KG1 (cell line): ENCODE results near the gene HSPA4.
A peak's percentile ranks its signal among the peaks of the same experiment; 100 is the strongest.

Experiments
- DNase-seq: peaks from one replicate; lab custom pipeline; 2025; lab: John Stamatoyannopoulos, UW

The HSPA4 gene

DNA sequence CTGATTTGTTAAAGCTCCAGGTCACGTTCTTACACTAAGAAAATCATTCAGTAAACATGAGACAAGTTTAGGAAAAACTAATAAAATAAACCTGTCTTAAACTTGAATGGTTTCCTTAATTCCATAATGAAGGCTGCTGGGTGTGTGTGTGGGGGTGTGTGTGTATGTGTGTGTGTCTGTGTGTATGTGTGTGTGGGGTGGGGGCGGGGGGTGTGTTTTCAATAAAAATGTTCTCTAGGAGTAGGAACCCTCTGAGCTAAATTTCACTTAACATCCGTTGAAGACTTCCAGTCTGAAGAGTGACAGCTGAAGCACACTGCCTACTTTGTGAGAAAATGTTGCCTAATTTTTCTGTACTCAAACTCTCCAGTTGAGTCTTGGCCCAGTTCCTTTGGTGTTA lies 54.5 kb downstream of the HSPA4 start:
- DNase-seq, result no peak

DNA sequence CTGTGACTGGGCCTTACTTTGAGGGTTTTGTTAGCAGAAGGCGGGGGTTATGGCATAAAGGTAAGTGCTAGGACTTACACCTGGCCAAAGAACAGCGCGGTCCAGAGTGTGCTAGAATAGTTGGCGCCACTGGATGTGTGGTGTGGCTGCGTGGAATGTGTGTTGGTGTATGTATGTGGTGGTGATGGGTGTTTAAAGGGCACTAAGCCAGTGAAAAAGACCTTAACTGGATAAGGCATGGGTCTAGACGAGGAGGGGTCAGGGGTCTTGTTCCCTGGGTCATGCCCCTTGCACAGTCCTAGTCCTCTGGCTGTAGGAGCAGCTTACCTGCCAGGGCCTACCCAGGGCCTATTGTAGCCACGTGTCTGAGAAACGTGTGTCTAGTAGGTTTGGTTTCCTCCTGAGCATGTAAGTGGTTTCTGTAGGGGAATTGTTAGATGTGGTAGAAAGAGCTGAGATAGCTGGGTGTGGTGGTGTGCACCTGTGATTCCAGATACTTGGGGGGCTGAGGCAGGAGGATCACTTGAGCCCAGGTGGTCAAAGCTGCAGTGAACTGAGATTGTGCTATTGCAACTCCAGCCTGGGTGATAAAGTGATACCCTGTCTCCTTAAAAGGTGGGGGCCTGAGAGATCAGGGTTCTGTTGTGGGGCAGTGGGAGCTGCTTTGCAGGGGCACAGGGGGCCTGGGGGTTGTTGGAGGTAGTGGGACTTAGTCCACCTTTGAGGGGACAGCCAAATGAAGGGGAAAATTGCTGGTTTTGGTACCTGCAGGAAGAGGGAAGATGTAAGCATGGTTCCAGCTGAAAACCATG lies 55.2 kb downstream of the HSPA4 start:
- DNase-seq, result no peak

DNA sequence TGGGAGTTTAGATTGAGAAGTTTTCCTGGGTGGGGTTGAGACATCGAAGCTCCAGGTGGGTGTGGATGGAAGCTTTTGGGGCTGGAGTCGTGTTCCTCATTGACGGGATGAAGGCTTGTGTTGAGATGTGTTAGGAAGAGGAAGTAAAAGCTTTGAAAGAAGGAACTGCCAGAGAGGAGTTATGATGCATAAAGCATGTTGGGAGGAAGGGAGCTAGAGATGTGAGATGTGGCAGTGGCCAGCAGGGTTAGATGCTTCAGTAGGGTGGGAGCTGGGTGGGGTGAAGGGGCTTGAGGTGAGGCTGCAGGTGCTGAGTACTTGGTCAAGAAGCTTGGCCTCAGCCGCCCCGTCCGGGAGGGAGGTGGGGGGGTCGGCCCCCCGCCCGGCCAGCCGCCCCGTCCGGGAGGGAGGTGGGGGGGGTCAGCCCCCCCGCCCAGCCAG lies 56.7 kb downstream of the HSPA4 start:
- no peak for DNase-seq

DNA sequence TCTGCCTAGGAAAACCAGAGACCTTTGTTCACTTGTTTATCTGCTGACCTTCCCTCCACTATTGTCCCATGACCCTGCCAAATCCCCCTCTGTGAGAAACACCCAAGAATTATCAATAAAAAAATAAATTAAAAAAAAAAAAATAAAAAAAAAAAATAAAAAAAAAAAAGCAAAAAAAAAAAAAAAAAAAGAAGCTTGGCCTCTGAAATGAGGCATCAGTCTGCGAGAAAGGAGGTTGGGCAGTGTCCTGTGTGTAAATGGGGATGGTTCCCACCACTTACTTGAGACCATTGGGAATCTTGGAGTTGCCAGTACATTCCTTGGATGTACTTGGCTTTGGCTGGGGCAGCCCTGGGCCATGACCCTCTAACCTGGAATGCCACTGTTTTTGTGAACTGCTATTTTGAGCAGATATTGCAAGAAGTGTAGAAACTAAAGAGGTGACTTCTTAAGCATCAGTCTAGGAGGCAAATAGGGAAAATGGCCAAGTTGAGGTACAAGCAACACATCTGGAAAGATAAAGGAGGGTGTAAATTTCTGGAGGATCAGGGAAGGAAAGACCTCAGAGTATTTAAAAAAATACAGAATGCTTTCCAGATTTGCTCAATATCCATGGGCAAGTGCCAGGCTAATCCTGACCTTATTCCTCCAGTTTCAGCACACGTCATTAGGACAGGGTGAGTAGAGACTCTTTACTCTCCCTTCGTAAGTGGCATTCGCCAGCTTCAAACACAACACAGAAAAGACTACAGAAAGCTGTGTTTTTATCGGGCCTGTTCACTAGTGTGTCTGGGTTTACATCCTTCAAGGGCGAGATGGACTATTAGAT lies 58.1 kb downstream of the HSPA4 start:
- no peak for DNase-seq

DNA sequence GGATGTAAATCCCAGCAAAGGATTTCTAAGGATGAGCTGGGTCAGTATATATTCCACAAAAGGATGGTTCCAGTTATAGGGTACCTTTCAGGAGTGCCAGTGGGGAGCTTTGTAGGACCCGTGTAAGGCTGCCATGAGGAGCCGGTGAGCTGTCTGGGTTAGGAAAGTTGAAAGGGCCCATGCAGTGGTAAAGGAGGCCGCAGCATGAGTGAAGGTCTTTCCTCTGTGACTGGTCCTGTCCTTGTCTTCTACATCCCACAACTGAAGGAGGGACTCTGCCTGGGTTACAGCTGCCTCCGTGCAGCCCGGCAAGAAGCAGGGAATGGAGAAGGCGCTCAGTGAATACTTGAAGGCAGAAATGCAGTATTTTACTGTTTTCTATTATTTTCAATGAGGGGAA lies 58.9 kb downstream of the HSPA4 start:
- DNase-seq, result no peak

DNA sequence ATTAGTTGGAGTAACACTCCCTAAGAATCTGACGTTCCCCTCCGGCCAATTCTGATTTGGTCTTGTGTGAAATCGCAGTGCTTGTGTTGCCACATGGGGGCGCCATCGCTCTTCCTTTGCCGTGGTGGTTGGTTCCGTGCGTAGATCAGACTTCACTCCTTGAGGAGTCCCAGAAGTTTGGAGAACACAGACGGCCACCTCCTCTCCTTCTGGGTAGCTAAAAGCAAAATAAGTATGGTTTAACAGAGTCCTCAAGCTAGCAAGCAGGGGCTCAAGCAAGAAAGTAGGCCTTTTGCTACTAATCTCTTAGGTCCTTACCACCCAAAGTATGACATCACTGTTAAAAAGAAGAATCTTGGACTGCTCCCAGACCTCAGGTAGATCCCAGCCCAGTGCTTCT lies 59.5 kb downstream of the HSPA4 start:
- DNase-seq, result peak; percentile 11

DNA sequence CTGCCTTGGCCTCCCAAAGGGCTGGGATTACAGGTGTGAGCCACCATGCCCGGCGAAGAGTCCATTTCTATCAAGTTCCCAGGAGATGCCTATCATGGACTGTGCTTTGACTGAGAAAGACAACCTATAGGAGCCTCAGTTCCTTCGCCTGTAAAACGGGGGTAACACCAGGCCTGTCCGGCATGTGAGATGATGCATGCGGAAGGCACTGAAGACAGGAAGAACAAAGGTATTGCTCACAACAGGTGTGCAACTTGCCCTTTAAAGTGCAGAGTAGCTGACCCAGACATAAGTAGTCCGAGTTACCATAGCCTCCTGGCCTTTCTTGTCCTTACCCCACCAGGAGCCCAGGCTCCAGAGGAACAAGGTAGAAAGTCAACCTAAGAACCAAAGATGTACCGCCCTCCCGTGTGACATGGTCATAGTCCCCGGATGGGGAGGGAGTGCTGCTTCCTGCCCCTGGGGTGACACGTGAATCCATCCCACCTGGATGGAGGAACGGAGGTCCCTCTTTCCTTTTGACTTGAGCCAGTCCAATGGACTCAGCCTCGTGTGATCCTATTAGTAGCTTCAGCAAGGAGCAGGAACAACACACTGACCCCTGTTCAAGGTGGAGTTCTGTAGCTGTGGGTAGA lies 60.3 kb downstream of the HSPA4 start:
- DNase-seq, result no peak

DNA sequence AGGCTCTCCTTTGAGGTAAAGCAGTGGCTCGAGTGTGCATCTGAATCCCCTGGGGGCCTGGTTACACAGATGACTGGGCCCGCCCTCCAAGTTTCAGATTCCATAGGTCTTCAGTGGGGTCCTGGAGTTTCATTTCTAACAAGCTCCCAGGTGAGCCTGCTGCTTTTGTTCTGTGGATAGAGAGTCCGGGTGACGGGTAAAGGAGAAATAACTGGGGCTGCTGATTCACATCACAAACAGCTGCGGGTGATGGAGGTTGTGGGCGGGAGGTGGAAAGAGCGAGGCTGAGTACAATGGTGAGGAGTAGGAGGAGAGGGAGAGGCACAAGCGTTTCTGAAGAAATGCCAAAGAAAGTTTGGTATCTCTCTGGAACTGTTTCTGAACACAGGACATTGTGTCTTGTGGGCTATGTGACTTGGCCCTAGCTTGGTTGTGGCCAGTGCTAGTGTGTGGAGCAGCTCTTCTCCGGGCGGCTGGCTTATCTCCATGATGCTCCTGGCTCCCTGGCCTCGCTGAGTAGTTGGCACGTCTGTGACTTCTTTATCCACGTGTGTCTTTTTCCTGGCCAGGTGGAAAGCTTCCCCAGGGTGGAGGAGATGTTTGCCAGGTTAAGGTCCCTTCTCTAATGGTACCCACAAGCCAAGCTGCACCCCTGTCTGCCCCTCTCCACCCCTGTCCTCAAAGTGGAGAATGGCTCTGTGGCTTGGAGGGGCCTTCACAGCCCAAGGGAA lies 61.7 kb downstream of the HSPA4 start:
- DNase-seq, result no peak

DNA sequence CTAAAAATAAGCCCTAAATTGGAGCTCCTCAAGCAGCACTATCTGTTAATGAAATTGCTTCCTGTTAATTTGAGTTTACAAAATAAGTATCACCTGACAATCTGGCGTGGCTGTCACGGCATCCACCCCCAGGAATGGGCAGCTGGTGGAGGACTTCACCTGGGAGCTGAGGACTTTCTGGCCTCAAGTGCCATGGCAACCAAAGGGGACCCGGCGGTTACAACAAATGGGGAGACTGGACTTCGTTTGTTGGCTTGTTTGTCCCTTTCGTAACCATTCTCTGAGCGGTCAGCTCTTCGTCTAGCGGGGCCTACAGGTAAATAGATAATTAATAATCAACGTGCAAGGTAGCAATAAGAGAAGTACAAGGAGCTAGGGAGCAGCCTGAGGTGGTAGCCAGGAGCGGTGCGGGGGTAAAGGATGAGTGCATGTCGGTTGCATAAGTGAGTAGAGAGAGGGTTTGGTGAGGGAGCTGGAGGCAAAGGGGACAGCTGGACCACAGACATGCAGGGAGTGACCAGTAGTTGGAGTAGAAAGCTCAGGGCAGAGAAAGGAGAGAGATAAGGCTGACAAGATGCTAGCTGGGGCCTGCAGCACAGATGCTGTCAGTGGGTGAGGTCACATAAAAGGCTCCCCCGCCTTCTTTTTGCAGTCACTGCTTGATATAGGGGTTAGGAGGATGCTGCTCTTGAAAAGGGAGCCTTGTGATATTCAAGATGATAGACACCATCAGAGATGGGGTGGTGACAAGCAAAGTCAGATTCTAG lies 62.5 kb downstream of the HSPA4 start:
- no peak for DNase-seq

DNA sequence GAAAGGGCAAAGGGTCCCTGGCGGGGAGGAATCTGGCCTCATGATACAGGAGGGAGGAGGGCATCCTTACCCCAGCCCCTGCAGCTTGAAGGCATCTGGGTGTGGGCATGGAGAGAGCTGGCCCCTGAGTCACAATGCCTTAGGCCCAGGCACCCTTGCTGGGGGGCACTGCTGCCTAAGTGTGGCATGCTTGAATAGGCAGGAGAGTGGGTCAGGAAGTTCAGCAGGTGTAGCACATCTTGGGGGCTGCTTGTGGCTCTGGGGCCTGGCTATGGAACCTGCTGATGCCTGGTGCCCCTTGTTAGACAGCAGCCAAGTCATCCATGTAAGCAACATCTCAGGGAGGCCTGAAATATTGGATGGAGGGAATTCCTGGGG lies 63.1 kb downstream of the HSPA4 start:
- no peak for DNase-seq

DNA sequence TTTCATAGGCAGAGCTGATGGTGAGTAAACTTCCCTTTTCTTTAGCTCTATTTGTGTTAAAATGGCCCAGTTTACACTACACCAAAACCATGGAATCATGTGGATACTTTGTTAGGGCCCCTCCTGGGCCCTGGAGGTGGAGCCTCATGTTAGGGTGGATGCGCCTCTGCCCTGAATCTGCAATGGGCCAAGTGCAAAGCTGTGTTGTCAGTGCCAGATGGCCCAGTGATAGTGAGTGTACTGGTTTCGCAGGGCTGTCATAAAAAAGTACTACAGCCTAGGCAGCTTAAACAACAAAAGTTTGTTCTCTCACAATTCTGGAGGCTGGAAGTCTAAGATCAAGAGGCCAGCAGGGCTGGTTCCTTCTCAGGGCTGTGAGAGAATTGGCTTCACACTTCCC lies 64.8 kb downstream of the HSPA4 start:
- DNase-seq, result no peak

DNA sequence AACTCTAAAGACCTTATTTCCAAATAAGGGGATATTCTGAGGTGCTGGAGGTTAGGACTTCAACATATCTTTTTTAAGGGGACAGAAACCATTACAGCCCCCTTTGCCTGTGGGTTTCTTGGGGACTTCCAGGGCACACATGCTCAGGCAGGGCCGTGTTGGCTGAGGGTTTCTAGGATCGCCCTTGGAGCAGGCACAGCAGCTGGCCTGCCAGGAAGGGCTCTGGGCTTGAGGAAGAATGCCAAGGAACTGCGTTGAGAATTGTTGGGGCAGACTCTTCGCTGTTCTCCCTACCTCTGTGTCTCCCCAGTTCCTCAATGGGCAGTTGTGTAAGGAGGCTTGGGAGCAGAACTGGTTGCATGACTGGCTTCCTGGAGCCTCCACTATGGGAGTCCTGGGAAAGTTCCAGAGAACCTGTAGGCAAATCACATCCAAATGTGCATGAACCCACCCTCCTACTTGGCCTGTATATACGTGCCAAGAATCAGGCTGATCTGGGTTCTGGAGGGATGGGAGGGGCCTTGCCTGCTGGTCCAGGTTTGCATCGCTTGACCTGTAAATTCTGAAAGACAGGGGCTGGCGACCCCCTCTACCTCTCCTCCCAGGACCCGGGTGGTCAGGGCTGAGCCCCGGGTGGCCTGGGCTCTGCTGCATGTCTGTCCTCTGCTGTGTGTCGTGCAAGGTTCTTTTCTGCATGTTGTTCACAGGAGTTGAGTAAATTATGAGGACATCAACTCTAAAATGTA lies 65.5 kb downstream of the HSPA4 start:
- DNase-seq, result no peak

DNA sequence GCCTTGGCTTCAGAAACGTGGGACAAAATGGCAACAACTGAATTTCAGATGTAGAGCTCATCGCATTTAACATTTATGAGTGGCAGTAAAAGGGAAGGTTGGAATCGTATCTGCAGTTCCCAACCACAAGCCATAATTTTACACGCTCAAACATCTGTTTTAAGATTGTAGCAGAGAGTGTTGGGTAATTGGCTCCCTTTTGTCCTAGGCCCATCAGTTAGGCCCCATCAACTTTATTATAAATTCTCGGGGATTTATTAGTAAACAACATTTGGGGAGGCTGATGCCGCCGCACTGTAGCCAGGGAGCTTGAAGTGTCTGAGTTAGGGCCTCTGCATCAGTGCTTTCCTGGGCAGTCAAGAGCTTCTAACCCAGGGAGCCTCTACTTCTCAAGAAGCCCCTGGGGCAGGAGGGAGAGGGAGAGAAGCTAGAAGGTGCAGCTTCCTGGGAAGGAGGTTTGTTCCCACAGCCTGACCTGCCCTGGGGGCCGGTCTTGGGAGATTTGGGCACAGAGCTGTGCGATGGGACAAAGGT lies 66.2 kb downstream of the HSPA4 start:
- DNase-seq, result no peak

DNA sequence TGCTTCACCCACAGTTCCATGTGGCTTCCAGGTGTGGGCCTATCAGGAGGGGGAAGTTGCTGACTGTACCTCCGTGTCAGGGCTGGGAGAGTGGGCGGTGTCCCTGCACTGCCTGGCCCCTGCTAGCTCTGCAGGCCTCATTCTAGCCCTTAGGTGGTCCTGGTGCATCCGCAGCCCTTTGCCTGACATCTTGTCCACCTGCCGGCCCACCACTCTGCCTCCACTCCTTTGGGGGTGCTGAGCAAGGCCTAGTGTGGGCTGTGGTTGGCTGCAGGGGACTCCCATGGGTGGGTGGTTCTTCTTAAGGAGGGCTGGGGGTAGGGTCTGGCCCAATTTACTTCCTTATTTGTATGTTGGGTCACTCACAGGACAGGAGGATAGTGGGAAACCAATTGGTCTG lies 66.9 kb downstream of the HSPA4 start:
- no peak for DNase-seq

DNA sequence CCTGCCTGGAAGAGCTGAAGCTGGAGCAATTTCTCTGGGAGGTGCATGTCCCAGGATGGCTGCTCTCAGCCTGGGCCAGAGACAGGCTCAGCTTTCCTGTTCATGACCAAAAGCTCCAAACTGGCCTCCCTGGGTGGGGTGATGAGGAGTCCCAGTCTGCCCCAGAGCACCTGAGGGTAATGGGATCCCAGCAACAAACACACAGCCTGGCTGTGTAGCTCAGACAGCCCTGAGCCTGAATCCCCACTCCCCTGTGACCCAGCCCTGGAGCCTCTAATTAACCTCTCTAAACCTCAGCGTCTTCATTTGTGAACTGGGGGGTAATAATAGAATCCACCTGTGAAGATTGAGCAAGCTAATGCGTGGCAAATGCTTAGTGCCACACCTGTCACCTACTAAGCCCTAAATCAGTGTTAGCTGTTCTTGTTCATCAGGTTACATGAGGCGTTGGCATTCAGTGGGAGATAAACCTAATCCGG lies 67.5 kb downstream of the HSPA4 start:
- DNase-seq, result no peak

DNA sequence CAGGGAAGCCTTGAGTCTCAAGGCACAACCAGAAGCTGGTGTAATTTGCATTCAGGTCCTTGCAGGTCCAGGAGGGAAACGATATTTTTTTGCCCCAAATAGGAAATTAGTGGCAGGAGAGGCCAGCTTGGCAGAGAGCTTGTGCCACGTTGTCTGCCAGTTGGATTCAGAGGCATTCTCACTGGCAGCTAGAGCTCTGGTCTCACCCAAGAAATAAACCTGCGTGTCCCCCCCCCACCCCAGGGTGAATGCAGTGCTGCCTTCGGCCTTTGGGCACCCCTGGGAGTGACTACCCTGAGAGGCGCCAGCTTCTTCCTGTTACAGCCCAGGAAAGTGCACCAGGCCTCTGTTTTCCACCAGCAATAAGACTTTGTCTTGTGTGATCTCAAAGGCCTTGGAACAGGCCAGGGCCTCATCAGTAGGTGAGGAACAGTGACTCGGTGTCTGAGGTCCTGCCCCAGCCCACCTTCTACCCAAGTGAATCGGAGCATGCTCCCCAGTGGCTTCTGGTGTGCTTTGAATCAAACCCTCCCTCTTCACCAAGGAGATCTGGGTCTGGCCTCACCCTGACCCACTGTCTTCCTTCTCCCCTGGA lies 68.4 kb downstream of the HSPA4 start:
- DNase-seq, result no peak

DNA sequence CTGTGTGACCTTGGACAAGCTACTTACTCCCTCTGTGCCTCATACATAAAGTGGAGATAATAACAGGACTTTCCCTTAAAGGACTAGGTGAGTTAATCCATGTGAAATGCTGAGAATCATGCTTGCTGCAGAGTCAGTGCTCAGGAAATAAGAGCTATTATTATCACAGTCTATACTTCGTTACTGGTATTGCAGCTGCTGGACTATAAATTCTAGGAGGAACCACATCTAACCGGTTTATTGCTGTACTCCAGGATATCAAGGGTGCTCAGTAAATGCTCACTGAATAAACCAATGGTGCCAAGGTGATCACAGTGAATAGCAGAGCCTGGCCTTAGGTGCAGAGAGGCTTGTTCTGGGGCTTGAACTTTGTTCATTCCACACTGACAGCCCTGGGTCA lies 69.3 kb downstream of the HSPA4 start:
- no peak for DNase-seq

DNA sequence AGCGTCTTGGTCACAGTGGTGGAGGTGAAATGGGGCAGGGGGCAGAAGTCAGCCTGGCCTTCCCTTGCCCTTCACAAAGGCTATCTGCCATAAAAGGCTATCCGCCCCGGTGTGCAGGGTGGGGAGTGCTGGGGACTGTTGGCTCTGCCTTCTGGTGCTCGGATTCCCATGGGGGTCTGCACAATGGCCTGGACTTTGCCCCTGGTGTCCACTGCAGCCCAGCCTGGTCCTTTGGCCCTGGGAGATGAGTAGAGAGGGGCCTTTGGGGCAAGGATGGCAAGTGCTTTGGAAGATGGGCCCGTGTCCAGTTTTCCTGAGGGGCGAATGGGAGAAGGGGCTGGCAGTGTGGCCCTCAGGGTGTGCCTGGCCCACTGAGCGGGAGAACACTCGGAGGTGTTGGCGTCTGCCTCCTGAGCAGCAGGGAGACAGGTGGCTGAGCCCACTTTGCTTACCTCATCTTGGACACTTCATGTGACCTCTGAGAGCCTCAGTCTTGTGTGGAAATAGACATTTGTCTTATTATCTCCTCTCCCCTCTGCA lies 69.9 kb downstream of the HSPA4 start:
- DNase-seq, result no peak

DNA sequence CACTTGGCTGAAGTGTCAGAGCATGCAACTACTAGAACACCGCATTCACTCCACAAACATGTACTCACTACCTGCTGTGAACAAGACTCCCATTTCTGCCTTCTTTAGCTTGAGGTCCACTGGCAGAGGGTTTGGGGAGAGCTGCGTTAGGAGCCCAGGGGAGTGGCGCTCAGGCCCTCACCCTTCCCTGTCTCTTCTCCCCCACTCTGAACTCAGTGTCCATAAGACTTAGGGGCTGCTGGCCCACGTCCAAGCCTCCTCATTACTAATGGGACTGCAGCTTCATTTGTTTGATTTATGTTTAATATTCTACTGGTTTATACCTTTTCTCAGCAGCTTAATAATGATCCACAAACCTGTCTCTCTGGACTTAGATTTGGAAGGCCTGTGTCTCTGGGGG lies 70.9 kb downstream of the HSPA4 start:
- no peak for DNase-seq

DNA sequence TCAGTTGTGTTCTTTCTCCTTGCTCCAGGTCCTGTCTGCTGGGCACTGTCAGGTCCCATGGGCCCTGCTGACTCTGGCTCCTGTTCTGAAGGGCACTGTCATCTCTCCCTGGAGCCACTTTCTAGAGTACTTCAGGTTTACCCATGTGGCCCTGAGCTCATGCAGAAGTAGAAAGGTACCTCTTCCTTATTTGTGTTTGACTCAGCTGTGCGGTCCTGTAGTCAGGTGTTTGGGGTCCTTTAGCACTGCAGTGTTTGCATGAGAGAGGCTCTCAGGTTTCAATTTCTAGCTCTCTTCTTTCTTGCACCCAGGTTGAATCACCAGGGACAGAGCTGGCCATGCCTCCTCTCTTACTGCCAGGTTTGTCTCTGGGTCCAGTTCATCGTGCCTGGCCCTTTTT lies 71.5 kb downstream of the HSPA4 start:
- no peak for DNase-seq
